Peyer's patch (tissue), 4 donors: ENCODE data around the gene LMTK3. TPM values are rescaled to one million over a fixed set of nuclear protein-coding genes. Genes with fewer than 3 reads are reported as not detected.

Experiments
- DNase-seq, 3 donors: peaks; one replicate each; pipeline ENCODE4 v3.0.0-alpha.2; 2017 to 2019
- H3K27ac ChIP-seq, 4 donors: fragments of 200-600 bp; sonication (generic); one replicate each; pipeline ENCODE4 v1.5.1; 2016 to 2019
- H3K27me3 ChIP-seq, 2 donors: fragments of 200-600 bp; sonication (generic); one replicate each; pipeline ENCODE4 v1.5.1; 2019
- H3K36me3 ChIP-seq, 3 donors: fragments of 200-600 bp; sonication (generic); one replicate each; pipeline ENCODE4 v1.5.1; 2016 to 2019
- H3K4me1 ChIP-seq, 4 donors: fragments of 200-600 bp; sonication (generic); one replicate each; pipeline ENCODE4 v1.5.1; 2016 to 2019
- H3K4me3 ChIP-seq, 4 donors: fragments of 200-600 bp; sonication (generic); 1 replicate in 3 of 4; 2 replicates in 1 of 4; pipeline ENCODE4 v1.5.1; 2016 to 2019; ENCODE audit warnings: mild to moderate bottlenecking in 1 of 4
- H3K9me3 ChIP-seq, 4 donors: fragments of 200-600 bp; sonication (generic); one replicate each; pipeline ENCODE4 v1.5.1; 2016 to 2019; ENCODE audit warnings: mild to moderate bottlenecking in 1 of 4
- POLR2A ChIP-seq, 2 donors: fragments of 450-650 bp; IDR thresholded peaks; one replicate each; pipeline ENCODE4 v1.5.1; 2017; ENCODE audit warnings: antibody characterized with exemption in 2 of 2, mild to moderate bottlenecking in 2 of 2, moderate library complexity in 2 of 2
- total RNA-seq, 4 donors: library from RNA; depleted of rRNA; stranded (reverse); fragments of >200 nt; gene quantifications; one replicate each; pipeline ENCODE4 v1.1.0, GENCODE V29; 2016
- TF ChIP-seq, protein P1 (sequence below), 6 experiments: fragments of 450-650 bp in 4 of 6; fragments of 200-600 bp in 2 of 6; sonication (generic) in 1 of 6; IDR thresholded peaks; one replicate each; pipeline ENCODE4 v1.5.1; 2017 to 2019; ENCODE audit warnings: antibody characterized with exemption in 6 of 6, mild to moderate bottlenecking in 3 of 6, moderate library complexity in 1 of 6

The LMTK3 gene
- total RNA-seq, 4 donors from 2014 or later, result 8.2 to 17.6 (median 12.8) TPM

GRCh38 chr19:48478339-48479256 lies 33.0 kb downstream of the LMTK3 start:
- H3K27me3 ChIP-seq, result no peaks in the 10 kb centered on the region

DNA sequence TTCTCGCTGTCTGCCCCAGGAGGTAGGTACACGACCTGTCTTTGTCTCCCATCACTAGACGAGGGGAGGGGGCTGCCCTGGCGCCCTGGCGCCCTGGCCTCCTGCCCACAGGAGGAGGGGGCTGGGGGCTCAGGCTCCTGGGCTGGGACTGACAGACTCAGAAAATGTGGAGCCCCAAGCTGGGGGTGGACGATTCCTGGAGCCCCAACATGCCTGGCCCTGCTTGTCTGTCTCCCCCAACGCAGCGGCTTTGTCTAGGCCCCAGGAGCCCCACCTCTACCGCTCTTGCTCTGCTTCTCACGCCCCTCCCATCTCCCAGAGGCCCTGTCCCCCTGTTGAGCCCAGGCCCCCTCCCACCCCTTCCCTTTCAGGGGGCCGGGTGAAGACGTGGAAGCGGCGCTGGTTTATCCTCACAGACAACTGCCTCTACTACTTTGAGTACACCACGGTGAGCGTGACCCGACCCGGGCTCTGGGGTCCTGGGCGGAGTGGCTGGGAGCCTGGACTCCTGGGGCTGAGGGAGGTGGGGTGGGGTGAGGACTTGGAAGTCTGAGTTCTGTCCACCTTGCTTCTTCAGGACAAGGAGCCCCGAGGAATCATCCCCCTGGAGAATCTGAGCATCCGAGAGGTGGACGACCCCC lies 33.8 kb downstream of the LMTK3 start:
- no peak overlapping the region for H3K27ac ChIP-seq
- H3K4me1 ChIP-seq, result peaks cover 0 to 15% (median 3%) of the 10 kb centered on the region in 4 donors
- TF ChIP-seq, protein P1, sequence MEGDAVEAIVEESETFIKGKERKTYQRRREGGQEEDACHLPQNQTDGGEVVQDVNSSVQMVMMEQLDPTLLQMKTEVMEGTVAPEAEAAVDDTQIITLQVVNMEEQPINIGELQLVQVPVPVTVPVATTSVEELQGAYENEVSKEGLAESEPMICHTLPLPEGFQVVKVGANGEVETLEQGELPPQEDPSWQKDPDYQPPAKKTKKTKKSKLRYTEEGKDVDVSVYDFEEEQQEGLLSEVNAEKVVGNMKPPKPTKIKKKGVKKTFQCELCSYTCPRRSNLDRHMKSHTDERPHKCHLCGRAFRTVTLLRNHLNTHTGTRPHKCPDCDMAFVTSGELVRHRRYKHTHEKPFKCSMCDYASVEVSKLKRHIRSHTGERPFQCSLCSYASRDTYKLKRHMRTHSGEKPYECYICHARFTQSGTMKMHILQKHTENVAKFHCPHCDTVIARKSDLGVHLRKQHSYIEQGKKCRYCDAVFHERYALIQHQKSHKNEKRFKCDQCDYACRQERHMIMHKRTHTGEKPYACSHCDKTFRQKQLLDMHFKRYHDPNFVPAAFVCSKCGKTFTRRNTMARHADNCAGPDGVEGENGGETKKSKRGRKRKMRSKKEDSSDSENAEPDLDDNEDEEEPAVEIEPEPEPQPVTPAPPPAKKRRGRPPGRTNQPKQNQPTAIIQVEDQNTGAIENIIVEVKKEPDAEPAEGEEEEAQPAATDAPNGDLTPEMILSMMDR (IDR thresholded peaks at IDR 0.05), result no peak
- no peak for TF ChIP-seq POLR2A (IDR thresholded peaks at IDR 0.05)
- H3K36me3 ChIP-seq, result peaks cover 0 to 68% (median 0%) of the 10 kb centered on the region in 3 donors
- H3K27me3 ChIP-seq, result no peaks in the 10 kb centered on the region
- DNase-seq, result no peak
- H3K9me3 ChIP-seq, result no peaks in the 10 kb centered on the region
- no peak overlapping the region for H3K4me3 ChIP-seq

More at GRCh38 chr19:48478339-48479256, 33.0 kb downstream of the LMTK3 start:
- Histone ChIP-seq H3K4me1 (peaks cover 0 to 15% (median 3%) of the 10 kb centered on the region in 4 donors), H3K36me3 (peaks cover 0 to 60% (median 0%) of the 10 kb centered on the region in 3 donors), H3K9me3 (no peaks in the 10 kb centered on the region), H3K4me3 (no peak overlapping the region), H3K27ac (no peak overlapping the region)
- no peak for DNase-seq
- TF ChIP-seq POLR2A (IDR thresholded peaks at IDR 0.05), result no peak
- TF ChIP-seq, protein P1 (IDR thresholded peaks at IDR 0.05), result no peak

- H3K4me3 ChIP-seq, result no peak overlapping the region
- H3K36me3 ChIP-seq, result peaks cover 0 to 75% (median 0%) of the 10 kb centered on the region in 3 donors
- peaks cover 0 to 15% (median 3%) of the 10 kb centered on the region in 4 donors for H3K4me1 ChIP-seq
- no peak for DNase-seq
- H3K27ac ChIP-seq, result no peak overlapping the region
- H3K27me3 ChIP-seq, result no peaks in the 10 kb centered on the region
- H3K9me3 ChIP-seq, result no peaks in the 10 kb centered on the region
- no peak for TF ChIP-seq POLR2A (IDR thresholded peaks at IDR 0.05)
- TF ChIP-seq, protein P1 (IDR thresholded peaks at IDR 0.05), result no peak
Measured at GRCh38 chr19:48477067-48477685, 34.5 kb downstream of the LMTK3 start.

DNA sequence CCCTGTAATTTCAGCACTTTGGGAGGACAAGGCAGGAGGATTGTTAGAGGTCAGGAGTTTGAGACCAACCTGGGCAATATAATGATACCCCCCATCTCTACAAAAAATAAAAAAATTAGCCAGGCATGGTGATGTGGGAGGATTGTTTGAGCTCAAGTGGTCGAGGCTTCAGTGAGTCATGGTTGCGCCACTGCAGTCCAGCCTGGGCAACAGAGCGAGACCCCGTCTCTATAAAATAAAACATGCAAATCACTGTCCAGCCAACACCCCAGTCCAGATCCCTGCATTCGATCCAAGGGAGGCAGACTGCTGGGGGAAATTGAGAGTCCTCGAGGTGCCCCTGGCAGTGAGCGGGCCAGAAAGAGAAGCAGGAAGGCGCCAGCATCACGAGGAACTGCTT lies 35.5 kb downstream of the LMTK3 start:
- peaks cover 0 to 85% (median 0%) of the 10 kb centered on the region in 3 donors for H3K36me3 ChIP-seq
- DNase-seq, result no peak
- TF ChIP-seq POLR2A (IDR thresholded peaks at IDR 0.05), result no peak
- TF ChIP-seq, protein P1 (IDR thresholded peaks at IDR 0.05), result no peak
- peaks cover 0 to 13% (median 2%) of the 10 kb centered on the region in 4 donors for H3K4me1 ChIP-seq
- no peak overlapping the region for H3K4me3 ChIP-seq
- H3K27me3 ChIP-seq, result no peaks in the 10 kb centered on the region
- H3K9me3 ChIP-seq, result no peaks in the 10 kb centered on the region
- H3K27ac ChIP-seq, result no peak overlapping the region

DNA sequence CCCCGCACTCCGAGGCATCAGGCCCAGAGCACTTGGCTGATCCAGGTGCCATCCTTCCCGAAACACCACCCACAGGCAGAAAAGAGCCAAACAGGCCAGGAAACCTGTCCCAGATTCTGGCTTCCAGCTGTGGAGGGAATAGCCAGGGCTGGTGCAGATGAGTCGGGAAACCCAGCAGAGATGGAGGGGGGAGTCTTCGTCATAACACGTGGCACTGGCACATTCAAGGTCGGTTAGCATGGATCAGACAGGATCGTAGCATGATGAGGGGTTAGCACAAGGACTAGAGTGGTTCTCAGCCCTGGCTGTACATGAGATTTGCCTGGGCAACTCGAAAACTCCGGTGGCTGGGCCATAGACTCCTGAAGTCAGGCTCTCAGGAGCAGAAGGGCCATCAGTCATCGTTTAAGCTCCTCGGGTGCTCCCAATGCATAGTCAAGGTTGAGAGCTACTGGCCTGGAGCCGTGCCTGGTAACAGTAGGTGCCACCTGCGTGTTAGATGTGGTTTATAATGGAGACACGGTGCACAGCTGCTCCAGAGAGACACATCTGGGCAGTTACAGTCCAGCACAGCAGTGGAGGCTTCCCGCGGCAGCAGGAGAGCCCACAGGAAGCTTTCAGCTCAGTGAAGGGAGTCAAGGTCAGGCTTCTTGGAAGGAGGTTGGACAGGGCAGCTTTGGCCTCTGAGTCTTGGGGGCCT lies 36.1 kb downstream of the LMTK3 start:
- Histone ChIP-seq H3K4me1 (peaks cover 0 to 10% (median 2%) of the 10 kb centered on the region in 4 donors), H3K27ac (no peak overlapping the region), H3K27me3 (no peaks in the 10 kb centered on the region), H3K4me3 (no peak overlapping the region), H3K36me3 (peaks cover 0 to 91% (median 0%) of the 10 kb centered on the region in 3 donors), H3K9me3 (no peaks in the 10 kb centered on the region)
- DNase-seq, result no peak
- TF ChIP-seq, protein P1 (IDR thresholded peaks at IDR 0.05), result no peak
- TF ChIP-seq POLR2A (IDR thresholded peaks at IDR 0.05), result no peak
